SU-DHL-6 (cell line): ENCODE data around the gene DOCK11.

Source experiments
- CTCF ChIP-seq: fragments of 200-600 bp; sonication (generic); IDR thresholded peaks from one replicate; pipeline ENCODE4 v1.5.1; 2017; ENCODE audit warnings: antibody characterized with exemption, mild to moderate bottlenecking, low read length, moderate library complexity; ENCODE audit not compliant: insufficient read depth, poor library complexity, severe bottlenecking
- EZH2phosphoT487 ChIP-seq: fragments of 200-600 bp; sonication (generic), shearing (Covaris generic); conservative IDR thresholded peaks from 2 replicates; pipeline ENCODE4 v1.6.1; 2018; ENCODE audit warnings: mild to moderate bottlenecking, antibody characterized with exemption, low read length, moderate library complexity, mixed read lengths

- TF ChIP-seq CTCF, result no peak
- TF ChIP-seq EZH2phosphoT487, result no peak
Measured at GRCh38 chrX:118553042-118553710, 57.6 kb downstream of the DOCK11 start.
